ENCODE measurements around the gene BTBD6. TPM values are rescaled to one million over a fixed set of nuclear protein-coding genes. Genes with fewer than 3 reads are reported as not detected.

Gene BTBD6
- total RNA-seq, 1 donor from 2014 or later = 29.0 TPM

DNA sequence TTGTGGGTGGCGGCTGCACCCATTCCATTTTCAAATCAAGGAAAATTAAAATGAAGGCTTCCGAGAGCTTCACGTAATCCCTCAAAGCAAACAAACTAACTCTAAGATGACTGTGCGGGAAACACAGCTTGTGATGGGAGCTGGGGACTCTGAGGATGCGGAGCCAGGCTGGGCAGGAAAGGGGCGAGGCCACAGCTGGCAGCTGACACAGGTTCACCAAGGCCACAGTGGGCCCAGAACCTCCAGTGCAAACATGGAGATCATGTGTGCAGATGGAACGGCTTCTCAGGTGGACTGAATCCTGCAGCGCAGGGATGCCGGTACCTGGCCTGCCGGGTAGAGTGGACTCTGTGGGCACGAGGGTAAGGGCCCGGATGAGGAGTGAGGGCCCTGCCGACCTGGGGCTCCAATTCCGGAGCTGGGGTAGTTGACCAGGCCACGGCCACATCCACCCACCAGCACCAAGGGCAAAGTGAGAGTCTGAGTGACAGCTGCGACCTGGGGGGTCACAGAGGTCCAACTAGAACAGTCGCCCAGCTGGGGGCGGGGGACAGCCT, 19.2 kb upstream of the BTBD6 start:
- no peak for DNase-seq

DNA sequence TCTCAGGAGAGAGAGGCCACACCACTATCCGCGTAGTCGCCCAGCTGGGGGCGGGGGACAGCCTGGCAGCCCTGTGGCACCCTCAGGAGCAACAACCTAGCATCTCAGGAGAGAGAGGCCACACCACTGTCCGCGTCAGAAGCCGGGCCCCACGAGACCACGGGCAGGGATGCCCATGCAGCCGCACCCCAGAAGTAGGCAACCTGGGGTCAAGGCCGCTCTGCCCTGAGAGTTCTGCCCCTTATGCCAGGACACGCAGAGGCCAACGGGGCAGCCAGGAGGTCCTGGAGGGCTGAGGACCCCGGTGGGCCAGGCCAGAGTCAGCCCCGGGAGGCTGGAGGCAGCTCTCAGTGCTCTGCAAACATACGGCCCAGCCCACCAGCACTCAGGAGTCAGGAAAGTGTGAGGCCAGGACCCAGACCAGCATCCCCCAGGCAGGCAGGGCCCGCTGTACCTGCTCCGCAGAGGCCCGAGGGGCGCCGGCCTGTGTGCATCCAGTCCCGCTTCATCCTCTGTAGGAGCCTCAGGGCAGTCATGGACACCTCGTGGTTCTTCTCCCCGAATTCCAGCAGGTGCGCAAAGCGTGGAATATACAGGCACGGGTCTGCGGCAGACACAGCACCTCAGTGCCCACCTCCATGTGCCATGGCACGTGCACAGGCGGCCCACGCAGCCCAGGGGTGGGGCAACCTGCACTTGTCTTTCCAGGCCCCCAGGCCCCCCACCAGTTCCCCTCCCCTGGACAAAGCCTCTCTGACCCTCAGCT, 7.3 kb upstream of the BTBD6 start:
- DNase-seq = no peak

DNA sequence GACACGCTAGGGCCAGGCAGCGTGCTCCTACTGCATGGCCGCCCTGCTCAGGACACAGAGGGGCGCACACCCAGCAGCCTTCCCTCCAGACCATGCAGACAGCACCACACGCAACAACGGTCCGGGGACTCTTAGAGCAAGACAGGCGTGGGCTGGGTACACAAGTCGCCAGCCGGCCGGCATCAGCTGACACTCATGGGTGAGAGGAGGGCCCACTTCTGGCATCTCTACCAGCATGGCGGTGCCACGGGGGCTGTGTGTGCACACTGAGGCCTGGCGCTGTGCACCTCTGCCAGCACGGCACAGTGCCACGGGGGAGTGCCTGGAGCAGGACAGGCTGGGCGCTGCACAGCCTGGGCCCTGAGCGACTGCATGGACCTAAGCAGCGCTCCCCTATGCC, 6.7 kb upstream of the BTBD6 start:
- DNase-seq = no peak

DNA sequence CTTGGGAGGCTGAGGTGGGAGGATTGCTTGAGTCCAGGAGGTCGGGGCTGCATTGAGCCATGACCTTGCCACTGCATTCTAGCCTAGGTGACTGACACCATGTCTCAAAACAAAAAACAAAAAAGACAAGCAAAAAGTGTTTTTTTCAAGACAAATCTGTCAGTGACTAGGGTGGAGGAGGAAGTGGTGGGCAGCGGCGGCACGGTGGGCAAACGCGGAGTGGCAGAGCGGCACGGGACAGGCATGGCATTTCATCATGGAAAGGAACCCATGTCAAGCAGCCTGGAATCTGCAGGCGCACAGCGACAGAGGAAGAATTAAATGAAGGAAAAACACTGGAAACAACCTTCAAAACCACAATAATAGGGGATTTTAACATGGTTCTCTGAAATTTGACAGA, 4.0 kb upstream of the BTBD6 start:
- no peak for DNase-seq

DNA sequence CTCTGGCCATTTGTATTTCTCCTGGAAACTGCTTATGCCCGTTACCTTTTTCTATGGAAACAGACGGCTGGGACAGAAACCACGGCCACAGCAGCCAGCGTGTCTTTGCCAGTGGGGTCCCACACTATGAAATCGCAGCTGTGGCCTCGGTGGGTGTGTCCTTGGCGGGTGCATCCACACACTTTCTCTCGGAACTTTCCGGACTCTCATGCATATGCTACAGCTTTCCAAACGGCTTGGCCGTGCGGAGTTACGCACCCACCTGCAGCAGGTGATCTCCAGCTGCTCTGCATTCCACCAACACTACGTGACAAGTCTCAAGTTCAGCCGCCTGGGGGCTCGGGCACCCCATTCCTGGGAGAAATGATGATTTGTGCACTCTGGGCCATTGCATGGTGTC, 1.3 kb upstream of the BTBD6 start:
- DNase-seq = no peak

DNA sequence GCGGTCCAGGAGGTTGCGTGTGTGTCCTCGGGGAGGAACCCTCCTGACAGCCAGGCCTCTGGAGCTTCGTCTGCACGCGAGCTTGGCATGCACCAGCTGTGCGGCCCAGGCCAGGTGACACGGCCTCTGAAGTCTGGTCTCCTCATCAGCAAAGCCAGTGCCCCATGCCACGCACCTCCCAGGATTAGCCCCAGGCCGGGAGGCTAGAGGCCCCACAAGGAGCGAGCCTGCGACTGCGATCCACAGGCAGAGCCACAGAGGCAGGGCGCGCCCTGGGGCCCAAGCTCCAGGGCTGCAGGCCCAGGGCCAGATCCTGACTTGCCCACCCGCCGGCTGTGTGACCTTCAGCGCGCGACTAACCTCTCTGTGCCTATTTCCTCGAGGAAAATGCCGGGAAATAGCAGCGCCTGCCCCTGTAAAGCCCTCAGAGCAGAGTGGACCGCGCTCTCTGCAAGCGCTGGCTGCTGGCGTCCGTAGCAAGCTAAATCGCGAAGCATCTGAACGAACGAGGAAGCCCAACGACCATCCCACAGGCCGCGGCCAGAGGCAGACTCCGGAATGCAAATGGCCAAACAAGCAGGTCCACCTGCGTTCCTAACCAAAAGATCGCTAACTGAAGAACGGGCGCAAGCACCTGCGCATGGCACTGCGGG, 492 bp upstream of the BTBD6 start:
- DNase-seq = no peak

DNA sequence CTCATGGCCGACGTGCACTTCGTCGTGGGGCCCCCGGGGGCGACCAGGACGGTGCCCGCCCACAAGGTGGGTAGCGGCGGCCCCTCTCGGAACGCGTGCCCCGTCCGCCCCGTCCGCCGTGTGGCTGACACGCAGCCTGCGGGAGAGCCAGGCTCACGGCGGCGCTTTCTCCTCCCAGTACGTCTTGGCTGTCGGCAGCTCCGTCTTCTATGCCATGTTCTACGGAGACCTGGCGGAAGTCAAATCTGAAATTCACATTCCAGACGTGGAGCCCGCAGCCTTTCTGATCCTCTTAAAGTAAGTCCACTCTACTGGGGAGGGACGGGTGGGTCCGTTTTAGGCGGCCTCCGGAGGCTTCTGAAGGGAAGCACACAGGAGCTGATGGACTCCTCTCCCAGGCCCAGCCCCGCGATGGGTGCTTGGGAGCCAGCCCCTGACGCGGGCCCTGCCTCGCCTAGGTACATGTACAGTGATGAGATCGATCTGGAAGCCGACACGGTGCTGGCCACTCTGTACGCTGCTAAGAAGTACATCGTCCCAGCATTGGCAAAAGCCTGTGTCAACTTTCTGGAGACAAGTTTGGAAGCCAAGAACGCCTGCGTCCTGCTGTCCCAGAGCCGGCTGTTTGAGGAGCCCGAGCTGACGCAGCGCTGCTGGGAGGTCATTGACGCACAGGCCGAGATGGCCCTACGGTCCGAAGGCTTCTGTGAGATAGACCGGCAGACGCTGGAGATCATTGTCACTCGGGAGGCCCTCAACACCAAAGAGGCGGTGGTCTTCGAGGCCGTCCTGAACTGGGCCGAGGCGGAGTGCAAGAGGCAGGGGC, 1.1 kb downstream of the BTBD6 start:
- DNase-seq = no peak

DNA sequence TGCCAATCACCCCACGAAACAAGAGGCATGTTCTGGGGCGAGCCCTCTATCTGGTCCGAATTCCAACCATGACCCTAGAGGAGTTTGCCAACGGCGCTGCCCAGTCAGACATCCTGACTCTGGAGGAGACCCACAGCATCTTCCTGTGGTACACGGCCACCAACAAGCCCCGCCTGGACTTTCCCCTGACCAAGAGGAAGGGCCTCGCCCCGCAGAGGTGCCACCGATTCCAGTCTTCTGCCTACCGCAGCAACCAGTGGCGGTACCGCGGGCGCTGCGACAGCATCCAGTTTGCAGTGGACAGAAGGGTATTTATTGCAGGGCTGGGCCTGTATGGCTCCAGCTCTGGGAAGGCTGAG, 1.7 kb downstream of the BTBD6 start:
- no peak for DNase-seq

DNA sequence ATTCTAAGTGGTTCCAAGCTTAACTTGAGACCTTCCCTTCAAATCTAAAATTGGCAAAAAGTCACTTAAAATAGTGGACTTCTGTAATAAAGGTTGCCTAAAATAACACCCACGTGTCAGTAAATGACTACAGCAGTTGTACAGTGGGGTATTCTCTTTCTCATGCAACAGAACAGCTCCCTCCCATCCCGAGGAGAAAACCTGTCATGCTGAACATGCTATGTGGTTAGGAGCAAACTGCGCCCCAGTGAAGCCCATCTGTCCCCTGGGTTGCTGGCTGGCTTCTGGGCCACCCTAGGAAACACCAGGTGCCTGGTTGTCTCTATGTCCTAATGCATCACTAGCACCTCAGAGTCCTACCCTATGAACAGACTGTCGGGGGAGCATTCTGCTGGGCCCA, 2.7 kb downstream of the BTBD6 start:
- no peak for DNase-seq

DNA sequence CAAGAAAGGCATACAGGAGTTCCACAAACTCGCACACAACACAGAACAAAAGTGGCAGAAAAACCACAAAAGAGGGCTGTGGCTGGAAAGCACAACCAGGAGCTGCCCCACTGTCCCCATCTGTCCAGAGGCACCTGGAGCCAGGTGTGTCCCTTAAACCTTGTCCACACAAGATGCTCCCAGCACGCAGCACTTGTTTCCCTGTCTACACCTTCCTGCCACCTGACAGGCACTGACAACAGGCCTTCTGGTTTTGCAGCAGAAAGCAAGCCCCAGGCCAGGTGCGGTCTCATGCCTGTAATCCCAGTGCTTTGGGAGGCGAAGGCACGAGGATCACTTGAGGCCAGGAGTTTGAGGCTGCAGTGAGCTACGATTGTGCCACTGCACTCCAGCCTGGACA, 3.6 kb downstream of the BTBD6 start:
- no peak for DNase-seq

DNA sequence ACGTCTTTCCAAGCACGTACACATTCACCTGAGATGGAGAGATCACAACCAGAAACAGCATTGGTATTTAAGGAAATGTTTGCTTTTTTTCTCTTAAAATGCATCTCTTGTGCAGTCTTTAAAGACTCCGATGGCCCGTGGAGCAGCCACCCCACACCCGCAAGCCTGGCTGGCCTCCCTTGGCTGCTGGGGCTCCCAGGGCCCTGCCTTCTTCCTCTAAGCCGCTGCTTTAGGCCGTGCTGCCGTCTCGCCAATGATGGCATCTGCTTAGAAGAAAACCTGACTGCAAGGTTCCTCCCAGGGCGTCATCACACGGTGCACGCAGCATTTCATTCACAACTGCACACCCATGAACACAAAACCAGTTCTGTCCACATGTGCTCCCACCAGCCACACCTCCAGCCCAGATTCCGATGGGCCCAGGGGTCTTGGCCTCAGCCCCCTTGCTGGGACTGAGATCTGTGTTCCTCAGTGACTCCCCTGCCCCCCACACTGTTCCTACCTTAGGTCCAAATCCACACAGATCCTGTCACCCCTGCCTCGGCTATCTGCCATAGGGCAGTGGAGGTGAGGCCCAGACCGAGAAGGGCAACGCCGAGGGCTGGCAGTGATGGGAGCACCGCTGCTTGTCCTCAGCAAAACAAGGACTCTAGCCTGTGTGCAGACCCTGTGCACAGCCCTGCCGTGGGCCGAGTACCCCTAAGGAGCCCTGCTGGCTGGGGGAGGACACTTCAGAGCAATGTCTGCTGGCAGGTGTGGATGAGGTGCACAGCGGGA, 4.4 kb downstream of the BTBD6 start:
- no peak for DNase-seq

DNA sequence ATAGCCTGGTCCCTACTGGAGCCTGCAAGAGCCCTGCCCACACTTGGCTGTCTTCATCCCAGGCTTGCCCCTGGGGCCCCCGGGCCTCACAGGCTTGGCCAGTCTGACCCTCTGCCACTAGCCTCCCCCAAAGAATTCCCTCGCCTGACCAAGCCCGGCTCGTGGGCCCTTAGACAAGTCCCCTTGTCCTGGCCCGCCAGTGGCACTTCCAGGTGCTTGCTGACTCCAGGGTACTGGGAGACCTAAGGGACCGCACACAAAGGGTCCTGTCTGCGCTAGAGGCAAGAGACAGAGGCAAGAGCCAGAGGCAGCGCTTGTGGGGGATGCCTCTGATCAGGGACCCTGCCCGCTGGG, 5.0 kb downstream of the BTBD6 start:
- DNase-seq = no peak

DNA sequence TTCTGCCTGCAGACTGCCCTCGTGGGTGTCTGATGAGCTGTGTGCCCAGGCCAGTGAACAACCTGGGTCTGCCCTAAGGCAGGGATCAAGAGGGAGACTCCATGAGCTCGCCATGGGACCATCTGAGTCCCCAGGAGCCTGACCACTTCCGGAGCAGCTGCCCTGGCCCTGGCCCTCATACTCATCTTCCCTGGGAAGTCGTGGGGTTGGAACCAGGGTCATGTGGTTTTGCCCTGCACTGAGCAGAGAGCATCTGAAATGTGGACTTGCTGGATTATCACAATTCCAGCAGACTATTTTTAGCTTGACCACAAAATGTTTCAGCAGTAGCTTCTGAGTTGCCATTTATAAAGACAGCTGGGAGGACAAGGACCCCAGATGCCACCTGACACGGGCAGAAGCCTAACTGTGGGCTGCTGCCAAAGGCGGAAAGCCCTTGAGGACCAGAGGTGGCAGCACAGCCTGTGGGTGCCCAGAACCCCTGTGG, 6.7 kb downstream of the BTBD6 start:
- DNase-seq = no peak

DNA sequence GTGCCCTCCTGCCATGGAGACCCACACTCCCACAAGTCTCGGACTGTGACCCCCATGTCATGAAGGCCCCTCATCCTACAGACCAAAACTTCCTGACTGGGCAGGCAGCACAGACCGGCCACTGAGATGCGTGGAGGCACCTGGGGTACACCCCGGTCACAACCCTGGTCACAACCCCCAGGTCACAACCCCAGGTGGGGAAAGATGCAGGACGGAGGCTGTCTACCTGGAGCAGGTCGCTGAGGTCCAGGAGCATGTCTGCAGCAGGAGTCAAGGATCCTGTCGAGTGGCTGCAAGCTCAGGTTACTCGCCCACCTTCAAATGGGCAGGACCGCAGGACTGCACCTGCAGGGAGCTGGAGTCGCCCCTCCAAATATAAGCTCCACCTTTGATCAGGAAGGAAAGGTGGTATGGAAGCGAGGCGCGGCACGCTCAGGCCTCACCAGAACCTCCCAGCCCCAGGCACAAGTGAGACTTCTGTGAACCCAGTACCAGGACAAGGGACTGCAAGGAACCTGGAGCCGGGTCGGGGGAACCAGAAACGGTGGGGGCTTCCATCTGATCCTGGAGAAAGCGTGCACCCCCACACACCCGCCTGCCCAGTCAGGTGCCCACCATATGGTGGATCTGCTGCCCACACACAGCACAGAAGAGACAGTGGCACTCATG, 8.1 kb downstream of the BTBD6 start:
- no peak for DNase-seq

DNA sequence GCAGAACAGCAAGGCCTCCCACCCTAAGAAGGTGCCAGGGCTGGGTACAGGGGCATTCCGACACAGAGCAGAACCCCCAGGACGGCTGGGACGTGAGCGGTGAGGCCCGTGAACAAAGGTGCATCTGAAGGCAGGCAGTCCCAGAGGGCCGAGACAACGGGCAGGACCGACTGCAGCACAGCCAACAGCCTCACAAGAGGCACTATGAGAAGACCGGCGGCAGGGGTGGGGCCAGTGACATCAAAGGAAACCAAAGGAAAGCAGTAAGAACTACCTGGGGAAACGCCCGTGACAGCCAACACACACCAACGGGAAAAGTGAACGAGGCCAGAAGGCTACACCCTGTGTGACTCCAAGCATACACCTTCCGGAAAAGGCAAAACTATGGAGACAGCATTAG, 9.1 kb downstream of the BTBD6 start:
- no peak for DNase-seq

DNA sequence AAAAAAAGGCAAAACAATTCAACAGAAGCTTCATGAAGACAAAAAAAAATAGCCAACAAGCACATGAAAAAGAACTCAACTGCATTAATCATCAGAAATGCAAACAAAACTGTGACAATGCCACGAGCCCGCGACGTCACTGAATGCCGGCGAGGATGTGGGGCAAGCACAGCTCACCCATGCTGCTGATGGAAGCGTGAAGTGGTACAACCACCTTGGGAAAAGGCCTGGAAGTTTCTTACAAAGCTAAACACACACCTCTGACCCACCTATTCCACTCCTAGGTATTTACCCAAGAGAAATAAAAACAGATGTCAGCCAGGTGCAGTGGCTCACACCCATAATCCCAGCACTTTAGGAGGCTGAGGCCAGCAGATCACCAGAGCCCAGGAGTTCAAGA, 10.5 kb downstream of the BTBD6 start:
- no peak for DNase-seq

DNA sequence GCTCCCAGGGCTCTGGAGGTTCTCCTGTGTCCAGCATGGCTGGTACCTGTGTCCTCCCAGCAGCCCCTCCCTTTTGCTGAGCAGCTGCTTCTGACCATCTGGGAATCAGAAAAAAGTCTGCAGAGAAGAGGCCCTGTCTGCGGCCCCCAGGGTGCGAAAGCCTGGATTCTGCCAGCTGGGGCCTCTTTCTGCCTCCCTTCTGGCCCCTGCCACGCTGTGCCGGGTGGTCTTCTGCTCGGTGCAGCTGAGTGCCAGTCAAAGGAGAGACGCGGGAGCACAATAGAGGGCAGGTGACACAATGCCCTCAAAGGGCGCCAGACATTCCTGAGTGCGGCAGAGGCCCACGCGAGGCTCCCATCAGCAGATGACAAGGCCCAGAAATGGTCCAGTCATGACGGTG, 12.6 kb downstream of the BTBD6 start:
- no peak for DNase-seq

DNA sequence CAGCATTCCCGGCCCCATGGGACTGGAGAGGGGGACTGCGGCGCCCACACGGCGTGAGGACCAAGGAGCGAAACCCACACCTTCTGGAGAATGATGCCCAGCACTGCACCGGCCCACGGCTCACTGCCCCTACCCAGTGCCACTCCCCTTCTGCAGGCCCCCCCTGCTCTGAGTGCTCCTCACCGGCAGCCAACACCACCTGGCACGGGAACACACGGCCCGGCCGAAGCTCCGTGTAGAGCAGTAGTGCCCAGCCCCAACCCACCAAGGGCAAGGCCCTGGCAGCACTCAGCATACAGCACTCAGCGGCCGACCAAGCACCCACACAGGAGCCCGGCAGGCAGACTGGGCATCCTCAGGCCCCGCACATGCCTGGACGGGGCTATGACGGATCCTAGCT, 13.4 kb downstream of the BTBD6 start:
- no peak for DNase-seq

DNA sequence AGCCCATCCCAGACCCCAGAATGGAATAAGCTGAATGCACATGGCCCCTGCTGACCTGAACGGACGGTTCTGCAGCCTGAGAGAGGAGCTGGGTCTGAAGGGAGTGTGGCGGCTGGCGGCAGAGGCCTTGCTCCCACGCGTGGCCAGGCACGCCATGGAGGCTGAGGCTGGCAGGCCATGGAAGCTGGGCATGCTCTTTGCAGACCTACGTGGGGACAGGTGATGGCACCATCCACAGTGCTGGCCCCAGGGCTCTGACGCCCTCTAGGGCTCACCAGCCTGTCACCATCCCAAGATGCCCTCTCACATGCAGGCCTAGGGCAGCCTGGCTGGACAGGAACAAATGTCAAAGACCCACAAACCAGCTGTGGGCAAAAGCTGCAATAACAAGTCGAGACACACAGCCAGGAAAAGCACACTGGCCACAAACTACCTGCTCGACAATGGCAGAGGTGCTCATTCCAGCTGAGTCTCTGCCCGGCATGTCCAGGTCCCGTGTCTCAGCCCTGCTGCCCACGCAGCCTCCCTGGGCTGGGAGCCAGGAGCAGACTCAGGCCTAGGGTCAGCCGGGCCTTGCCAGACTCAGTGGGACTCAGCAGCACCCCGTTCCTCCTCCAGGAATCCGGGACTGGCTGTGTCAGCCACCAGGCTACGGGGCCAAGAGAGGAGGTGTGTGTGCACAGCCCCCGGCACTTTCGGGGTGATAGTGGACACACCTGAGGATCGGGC, 19.7 kb downstream of the BTBD6 start:
- DNase-seq = no peak

DNA sequence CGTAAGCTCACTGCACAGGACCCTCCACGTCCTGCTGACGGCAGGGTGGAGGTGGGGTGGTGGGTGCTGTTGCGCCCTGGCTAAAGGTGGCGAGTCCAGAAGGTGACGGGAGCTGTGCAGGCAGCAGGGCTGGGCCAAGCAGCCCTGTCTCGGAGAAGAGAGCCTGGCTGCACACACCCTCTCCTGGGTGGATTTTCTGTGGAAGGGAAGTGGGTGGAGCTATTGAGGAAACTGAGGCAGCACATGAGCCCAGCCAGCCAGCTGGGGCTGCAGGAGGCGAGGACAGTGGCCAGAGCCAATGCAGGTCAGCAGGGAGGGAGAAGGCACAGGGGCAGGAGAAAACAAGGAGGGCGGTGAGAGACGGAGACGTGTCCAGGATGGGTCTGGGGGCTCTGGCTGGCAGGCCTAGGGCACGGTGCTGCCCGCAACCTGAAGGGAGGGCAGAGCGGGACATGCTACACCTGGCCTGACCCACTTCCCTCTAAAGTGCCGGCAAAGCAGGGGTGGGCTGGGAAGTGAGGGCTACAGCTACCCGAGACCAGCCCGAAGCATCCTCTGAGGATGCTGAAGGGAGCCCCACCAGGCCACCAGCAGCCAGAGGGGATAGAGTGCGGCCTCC, 20.5 kb downstream of the BTBD6 start:
- no peak for DNase-seq

DNA sequence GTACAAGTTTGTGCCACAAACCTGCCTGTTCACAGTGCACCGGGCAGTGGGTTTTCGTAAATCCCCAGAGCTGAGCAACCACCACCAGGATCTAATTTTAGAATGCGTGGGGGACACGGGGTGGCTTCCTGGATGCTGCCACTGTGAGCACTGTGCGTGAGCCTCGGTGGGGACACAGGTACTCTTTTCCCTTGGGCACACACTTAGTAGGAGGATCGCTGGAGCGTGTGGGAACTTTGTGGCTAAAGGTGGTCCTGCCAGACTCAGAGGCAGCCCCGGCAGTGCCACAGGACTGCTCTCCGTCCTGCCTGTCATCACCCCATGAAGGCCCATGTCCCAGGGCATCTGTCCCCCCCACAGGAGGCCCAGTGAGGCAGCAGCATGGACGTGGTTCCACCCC, 21.1 kb downstream of the BTBD6 start:
- no peak for DNase-seq

Data from skin of body (tissue), 2 donors.